ENCODE data around the gene FLT3LG.
"Not testable (repeated sequence)": the region's sequence is repeated elsewhere in the genome, so short reads cannot be mapped to it uniquely, and the experiment has no call there.

FLT3LG gene

DNA sequence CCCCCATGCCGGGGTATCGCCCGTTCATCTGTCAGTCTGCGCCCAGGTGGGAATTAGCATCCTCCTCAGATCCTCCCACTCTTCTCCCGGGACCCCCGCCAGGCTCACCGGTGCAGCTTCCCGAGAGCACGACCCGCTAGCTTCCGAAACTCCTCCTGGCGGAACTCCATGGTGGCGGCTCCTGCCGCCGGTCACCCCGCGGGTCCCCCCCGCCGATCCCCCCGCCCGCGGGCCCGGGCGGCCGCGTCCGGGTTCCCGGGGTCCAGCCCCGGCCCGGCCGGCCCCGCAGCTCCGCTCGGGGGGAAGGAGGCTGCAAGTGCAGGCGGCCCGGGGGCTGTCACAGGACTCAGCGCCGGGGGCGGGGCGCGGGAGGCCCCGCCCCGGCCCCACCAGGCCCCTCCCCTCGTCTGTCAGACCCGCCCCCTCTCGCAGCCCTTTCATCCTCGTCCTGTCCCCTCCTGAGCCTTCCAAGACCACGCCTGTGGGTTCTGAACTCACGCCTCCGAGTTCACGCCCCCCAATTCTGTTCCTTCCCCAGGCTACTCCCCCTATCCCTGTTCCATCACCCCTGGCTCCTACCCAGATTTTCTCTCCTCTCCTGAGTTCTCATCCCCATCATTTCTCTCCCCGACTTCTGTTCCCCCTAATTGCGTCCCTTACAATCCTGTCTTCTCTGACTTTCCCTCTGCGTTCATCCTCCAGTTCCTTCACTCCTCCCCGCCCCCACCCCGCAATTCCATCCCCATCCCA, 32.6 kb upstream of the FLT3LG start, which contains the start of gene SLC17A7:
Gene SLC17A7, minus strand, starts transcription at position 318 of the 750 bp plus-strand sequence. Its CDS starts 148 bp downstream, at position 170.
- DNase-seq, result peak; percentile 37 to 52

DNA sequence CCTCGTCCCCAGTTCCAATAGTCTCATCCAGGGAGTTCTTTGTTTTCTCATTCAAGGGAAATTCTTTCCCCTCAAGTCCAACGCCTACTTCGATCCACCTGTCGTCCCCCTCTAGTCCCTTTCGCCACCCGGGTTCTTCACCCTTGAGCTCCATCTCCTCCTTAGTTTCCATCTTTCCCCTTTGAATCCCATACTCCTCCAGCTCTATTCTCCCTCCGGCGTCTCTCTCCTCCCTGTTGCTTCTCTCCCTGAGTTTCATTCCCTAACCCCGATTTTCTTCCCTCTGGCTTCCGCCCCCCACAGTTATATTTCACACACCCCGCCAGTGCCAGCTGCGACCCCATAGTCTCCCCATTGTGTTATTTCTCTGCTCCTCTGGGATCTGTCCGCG, 32.1 kb upstream of the FLT3LG start:
- DNase-seq, result no peak

DNA sequence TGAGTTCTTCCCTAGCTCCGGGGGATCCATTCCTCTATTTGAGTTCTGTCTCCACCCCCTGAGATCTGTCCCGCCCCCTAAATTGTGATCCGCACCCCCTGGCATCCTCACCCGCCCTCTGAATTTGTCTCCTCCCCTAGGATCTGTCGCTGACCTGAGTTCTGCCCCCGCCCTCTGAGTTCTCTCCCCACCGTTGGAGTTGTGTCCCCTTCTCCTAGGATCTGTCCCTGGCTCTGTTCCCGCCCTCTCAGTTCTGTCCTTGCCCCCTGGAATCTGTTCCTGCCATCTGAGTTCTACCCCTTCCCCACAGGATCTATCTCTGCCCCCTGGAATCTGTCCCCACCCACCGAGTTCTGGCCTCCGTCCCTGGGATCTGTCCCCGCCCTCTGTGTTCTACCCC, 31.7 kb upstream of the FLT3LG start:
- peak; percentile 25 to 36 for DNase-seq

DNA sequence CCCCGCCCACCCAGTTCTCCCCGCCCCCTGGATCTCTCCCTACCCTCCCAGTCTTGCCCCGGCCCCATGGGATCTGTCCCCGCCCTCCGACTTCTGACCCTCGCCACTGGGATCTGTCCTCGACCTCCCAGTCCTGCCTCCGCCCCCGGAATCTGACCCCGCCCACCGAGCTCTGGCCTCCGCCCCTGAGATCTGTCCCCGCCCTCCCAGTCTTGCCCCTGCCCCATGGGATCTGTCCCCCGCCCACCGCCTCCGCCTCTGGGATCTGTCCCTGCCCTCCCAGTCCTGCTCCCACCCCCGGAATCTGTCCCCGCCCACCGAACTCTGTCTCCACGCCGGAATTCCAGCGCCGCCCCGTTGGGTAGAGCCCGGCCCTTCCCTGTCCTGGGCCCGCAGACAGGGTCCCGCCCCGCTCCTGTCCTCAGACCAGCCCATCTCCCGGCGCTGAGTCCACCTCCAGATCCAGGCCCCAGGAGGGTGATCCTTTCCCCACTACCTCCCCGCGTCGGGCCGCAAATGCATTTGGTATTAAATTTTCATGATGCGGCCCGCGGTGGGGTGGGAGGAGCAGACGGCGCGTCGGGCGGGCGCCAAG, 31.1 kb upstream of the FLT3LG start:
- peak; percentile 76 to 83 for DNase-seq

DNA sequence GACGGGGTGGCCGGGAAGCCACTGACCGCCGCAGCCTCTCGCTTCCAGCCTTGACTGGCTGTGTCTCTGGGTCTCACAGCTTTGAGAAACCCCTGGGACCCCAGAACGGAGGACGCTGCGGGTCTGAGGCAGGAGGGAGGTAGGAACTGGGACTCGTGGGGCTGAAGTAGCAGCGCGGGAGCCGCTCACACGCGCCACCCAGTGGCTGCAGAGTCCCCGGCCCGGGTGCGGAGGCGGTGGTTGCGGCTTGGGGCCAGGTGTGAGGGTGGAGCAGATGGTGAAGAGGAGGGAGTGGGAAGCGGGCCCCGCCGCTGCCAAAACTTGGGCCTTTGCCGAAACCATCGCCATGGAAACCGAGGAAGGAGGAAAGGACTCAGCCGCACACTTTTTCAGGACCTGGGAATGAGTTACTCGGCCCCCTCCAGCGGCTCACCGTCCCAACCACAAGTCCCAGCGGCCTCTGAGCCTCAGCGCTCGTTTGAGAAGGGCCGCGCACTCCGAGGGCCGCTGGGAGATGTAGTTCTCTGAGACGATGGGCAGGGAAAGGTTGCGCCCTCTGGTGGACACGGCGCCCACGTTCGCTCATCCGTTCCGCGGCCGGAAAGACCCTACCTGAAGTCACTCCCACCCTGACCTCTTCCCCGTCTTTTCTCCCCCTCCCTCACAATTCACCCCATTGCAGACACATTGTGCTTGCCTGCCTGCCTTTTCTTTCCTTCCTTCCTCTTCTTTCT, 30.5 kb upstream of the FLT3LG start:
- DNase-seq, result peak; percentile 94 to 95

DNA sequence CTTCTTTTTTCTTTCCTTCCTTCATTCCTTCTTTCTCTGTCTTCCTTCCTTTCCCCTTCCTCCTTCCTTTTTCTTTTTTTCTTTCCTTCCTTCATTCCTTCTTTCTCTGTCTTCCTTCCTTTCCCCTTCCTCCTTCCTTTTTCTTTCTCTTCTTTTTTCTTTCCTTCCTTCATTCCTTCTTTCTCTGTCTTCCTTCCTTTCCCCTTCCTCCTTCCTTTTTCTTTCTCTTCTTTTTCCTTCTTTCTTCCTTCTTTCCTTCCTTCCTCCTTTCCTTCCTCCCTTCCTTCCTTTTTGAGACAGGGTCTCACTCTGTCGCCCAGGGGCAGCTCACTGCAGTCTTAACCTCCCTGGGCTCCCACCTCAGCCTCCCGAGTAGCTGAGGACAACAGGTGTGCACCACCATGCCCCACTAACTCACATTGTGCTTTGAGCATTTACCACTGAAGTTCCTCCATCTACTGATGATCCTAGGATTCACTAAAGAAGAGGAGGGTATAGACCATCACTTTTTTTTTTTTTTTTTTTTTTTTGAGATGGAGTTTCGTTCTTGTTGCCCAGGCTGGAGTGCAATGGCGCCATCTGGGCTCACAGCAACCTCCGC, 29.8 kb upstream of the FLT3LG start:
- DNase-seq, result peak in 1 of 2 experiments; percentile 3

DNA sequence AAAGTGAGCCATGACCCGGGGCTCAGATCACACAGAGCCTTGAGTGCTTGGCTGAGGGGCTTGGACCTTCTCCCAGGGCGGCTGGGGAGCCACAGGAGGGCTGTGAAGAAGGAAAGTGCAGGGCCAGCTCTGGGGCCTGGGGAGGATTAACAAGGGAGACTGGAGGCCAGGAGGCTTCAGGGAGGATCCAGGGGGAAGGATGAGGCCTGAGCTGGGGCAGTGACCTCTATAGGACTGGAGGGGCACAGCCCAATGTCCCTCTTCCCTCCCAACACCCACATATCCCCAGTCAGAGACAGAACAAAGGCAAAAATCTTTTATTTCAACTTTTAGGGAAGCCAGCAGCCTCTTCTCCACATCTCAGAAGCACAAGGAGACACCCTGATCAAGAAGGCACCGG, 28.0 kb upstream of the FLT3LG start:
- no peak for DNase-seq

DNA sequence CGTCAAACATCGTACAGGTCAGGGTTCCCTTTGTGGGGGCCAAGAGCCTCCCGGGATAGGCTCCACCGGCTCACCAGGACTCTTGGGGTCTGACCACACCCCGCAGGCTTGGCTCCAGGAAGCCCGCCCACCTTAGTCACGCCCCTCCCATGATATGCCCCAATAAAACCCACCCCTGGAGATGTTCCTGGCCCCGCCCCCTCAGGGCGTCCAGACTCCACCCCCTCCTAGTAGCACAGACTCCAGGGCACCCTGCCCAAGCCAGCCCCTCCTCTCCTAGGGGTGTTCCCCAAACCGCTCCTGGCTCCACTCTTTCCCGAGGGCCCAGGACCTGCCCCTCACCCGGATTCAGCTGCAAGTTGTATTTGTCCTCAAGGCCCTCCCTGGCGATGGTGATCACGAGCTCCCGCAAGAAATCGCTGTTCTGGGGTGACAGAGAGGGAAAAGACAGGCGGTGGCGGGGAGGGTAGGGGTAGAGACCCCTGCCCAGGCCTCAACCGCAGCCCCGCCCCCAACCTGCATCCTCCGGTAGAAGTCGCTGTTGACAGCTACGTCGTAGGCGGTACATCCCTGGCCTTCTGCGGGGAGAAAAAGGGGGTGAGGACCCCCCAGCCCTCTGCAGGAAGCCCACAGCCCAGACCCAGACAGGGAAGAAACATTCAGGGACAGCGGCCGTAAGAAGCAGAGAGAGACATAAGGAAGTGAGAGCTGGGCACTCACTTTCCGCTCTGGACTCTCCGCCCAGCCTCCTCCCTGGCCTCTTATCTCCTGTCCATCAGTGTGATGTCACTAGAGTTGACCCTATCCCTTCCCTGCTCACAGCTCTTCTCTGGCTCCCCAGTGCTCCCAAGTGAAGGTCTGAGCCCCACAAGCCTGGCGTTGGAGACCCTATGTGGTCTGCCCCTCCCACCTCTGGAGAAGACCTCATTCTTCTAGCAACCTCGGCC, 26.3 kb upstream of the FLT3LG start:
- peak; percentile 43 to 57 for DNase-seq

DNA sequence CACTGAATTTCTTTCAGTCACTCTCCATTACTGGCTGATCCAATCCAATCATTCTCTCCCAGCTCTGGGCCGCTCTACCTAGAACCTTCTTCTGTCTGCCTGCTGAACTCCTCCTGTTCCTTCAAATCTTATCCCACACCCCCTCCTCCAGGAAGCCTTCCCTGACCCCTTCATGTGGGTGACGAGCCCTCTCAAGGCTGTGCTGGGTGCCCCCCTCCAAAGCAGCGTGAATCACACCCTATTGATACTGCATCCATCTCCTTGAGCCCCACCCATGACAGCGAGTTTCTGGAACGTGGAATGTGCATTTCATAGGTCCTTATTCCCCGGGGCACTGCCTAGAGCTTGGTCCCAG, 25.6 kb upstream of the FLT3LG start:
- DNase-seq, result no peak

DNA sequence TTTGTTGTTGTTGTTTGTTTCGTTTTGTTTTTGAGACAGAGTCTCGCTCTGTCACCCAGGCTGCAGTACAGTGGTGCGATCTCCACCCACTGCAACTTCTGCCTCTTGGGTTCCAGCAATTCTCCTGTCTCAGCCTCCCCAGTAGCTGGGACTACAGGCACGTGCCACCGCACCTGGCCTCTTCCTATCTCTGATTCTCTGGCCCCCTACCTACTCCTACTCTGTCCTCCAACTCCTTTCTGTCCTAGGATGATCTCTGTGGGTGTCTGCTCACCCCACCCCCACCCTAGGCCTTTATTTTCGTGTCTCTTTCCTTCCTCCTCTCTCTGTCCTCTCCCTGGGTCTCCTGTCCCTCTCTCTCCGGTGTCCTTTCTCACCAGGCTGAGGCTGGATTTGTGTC, 23.6 kb upstream of the FLT3LG start:
- DNase-seq, result no peak

DNA sequence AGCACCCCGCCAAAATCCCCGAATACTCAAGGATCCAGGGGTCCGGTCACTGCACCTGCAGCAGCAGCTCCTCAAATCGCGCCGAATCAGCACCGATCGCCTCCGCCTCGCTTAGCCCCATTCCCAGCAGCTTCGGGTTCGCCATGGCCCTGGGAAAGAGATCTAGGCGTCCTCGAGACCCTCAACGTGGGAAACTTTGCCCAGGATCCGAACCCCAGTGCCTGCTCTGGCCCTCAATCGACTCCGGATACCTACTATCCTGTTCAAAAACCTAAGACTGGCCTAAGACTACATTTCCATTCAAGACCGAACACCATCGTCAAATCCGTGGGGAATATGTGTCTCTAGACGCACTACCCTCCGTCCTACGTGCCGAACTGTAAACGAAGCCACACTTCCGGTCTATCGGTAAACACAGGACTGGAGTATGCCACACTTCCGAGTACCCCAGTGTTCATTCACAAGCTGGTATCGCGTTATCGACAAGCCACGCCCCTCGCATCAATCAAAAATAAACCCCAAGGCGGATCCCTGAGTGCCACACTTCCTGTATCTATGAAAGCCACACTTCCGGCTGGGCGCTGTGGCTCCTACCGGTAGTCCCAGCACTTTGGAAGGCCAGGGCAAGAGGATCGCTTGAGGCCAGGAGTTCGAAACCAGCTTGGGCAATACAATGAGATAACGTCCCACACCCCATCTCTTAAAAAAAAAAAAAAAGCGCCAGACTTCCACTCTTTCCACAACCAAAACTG, 22.4 kb upstream of the FLT3LG start, which contains the start of gene PIH1D1:
Gene PIH1D1, minus strand, starts transcription at position 385 of the 752 bp plus-strand sequence. Its CDS starts 240 bp downstream, at position 145.
- peak; percentile 95 to 97 for DNase-seq

DNA sequence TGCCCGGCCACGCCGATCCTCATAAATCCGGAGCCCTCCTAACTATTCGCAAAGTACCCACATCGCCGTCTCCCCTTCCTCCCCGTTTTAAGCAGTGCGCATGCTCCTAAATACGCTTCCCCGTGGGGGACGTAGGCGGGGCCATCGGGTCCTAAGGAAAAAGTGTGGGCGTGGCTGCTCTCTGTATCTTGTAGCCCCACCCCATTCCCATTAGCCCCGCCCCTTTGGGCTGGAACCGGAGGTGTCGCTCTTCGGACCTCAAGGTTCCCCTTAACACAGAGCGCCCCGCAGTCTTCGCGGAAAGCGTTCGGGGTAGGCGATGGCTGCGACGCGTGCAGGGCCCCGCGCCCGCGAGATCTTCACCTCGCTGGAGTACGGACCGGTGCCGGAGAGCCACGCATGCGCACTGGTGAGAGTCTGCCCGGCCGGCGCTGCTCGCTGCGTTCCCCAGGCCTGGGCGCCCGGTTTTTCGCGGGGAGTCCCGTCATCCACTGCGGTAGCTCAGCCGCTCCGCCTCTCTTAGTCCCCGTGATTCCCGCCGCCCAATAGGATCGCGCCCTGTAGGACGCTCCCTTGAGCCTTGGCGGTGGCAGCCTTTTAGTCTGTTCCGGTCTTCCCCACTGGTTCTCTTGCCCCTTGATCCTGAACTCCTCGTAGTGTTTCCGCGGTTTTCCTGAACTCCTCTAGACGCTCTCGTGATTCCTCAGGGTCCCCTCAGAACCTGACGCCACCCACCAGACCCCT, 20.8 kb upstream of the FLT3LG start, which contains the start of gene ALDH16A1:
Gene ALDH16A1, plus strand, starts transcription at position 213 of the 744 bp plus-strand sequence. Its CDS starts 107 bp downstream, at position 320.
- DNase-seq, result peak; percentile 97

DNA sequence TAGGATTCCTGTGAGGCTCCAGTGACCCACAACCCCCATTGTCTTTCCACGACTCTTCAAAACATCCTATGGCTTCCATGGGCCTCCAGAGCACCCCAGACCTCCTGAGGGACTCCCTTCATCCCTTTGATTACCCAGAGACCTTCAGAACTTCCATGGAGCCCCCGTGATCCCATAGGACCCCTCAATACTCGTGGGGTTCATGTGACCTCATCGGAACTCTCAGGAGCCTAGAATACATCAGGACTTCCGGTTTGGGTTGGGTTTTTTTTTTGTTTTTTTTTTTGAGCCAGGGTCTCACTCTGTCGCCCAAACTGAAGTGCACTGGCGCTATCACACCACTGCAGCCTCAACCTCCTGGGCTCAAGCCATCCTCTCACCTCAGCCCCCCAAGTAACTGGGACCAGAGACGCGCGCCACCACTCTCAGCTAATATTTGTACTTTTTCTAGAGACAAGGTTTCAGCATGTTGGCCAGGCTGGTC, 20.2 kb upstream of the FLT3LG start:
- no peak for DNase-seq

DNA sequence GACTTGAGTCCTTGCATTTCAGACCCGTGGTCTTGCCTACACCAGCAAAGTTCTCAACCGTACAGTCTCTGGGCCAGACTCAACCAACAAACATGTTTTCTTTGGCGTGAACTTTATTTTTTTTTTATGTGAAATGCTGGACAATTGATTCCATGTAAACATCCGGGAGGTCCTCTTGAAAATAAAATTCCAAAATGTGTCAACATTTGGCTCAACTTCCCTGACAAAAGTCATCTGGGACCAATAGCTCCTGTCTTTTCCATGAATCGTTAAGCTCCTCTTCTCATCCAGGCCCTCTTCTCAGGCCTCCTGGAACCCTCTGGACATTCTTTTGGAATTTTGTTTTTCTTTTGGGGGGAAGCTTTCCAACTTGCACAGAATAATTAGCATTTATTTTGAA, 18.2 kb upstream of the FLT3LG start:
- DNase-seq, result no peak

DNA sequence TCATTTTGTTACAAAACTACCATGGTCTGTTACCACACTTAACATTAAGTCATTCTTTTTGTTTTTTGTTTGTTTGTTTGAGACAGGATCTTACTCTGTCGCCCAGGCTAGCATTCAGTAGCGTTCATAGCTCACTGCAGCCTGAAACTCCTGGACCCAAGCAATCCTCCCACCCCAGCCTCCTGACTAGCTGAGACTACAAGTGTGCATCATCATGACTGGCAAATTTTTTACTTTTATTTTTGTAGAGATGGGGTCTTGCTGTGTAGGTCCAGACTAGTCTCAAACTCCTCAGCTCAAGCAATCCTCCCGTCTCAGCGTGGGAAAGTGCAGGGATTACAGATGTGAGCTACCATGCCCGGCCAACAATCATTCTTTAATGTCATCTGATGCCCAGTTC, 17.7 kb upstream of the FLT3LG start:
- DNase-seq, result no peak

DNA sequence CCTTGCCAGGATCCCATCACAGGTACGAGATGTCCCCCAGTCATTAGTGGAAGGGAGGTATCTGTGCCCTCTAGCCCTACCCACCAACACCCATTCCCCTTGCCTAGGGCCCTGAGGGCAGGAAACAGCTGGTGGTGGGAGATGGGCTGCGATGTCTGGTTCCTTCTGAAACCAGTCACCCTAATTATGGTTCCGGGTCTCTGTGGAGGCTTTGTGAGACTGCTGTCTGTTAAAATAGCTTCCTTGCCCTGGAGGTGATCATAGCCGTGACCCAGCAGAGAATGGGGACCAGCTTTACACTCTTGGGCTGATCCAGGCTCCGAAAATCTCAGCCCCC, 15.5 kb upstream of the FLT3LG start:
- DNase-seq, result no peak

DNA sequence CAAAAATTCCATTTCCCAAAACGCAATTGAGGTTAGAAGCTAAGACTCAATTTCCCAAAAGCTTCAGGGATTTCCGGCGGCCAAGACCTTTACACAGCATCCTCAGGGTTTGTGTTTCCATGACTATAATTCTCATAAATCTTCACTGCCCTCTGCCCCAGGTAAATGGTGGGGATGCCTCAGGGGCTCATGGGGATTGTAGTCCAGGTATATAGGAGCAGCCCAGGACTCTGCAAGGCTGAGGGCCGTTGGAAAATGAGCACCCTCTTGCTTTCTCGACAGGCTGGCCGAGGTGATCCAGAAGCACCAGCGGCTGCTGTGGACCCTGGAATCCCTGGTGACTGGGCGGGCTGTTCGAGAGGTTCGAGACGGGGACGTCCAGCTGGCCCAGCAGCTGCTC, 14.6 kb upstream of the FLT3LG start:
- DNase-seq, result no peak

DNA sequence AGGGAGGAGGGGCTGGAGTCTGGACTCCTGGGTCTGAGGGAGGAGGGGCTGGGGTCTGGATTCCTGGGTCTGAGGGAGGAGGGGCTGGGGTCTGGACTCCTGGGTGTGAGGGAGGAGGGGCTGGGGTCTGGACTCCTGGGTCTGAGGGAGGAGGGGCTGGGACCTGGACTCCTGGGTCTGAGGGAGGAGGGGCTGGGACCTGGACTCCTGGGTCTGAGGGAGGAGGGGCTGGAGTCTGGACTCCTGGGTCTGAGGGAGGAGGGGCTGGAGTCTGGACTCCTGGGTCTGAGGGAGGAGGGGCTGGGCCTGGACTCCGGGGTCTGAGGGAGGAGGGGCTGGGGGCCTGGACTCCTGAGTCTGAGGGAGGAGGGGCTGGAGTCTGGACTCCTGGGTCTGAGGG, 12.9 kb upstream of the FLT3LG start:
- DNase-seq, result not testable (repeated sequence)

DNA sequence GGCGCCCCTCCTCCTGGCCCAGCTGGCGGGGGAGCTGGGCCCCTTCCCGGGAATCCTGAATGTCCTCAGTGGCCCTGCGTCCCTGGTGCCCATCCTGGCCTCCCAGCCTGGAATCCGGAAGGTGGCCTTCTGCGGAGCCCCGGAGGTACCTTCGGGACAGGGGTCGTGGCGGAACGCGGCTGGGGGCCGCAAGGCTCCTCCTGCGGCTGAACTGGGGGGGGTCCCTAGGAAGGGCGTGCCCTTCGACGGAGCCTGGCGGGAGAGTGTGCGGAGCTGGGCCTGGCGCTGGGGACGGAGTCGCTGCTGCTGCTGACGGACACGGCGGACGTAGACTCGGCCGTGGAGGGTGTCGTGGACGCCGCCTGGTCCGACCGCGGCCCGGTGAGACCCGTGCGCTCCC, 12.4 kb upstream of the FLT3LG start:
- DNase-seq, result no peak

DNA sequence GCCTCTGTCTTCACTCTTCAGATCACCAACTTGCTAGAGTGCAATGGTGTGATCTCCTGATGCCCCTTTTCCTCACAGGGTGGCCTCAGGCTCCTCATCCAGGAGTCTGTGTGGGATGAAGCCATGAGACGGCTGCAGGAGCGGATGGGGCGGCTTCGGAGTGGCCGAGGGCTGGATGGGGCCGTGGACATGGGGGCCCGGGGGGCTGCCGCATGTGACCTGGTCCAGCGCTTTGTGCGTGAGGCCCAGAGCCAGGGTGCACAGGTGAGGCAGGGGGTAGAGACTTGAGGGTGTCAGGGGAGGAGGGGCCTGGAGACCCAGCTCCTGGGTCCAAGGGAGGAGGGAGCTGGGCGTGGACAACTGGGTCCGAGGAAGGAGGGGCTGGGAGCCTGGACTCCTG, 11.5 kb upstream of the FLT3LG start:
- no peak for DNase-seq
